KOPT-K1 (cell line): Measurements from ENCODE around the gene EIF4E3.
A peak's percentile ranks its signal among the peaks of the same experiment; 100 is the strongest.

Source experiments
- H3K27ac ChIP-seq: fragments of 200-600 bp; sonication (generic); 2 replicates; pipeline ENCODE4 v1.5.1; 2016; ENCODE audit warnings: antibody characterized with exemption, mild to moderate bottlenecking, low read depth, low read length; ENCODE audit not compliant: poor library complexity, severe bottlenecking
- H3K36me3 ChIP-seq: fragments of 200-600 bp; sonication (generic); 2 replicates; pipeline ENCODE4 v1.5.1; 2017; ENCODE audit warnings: antibody characterized with exemption, mild to moderate bottlenecking, low read length, moderate library complexity; ENCODE audit not compliant: insufficient read depth
- H3K9me3 ChIP-seq: fragments of 200-600 bp; sonication (generic); 2 replicates; pipeline ENCODE4 v1.5.1; 2017; ENCODE audit warnings: antibody characterized with exemption, low read length, mild to moderate bottlenecking; ENCODE audit not compliant: insufficient read depth, poor library complexity, severe bottlenecking

The EIF4E3 gene

DNA sequence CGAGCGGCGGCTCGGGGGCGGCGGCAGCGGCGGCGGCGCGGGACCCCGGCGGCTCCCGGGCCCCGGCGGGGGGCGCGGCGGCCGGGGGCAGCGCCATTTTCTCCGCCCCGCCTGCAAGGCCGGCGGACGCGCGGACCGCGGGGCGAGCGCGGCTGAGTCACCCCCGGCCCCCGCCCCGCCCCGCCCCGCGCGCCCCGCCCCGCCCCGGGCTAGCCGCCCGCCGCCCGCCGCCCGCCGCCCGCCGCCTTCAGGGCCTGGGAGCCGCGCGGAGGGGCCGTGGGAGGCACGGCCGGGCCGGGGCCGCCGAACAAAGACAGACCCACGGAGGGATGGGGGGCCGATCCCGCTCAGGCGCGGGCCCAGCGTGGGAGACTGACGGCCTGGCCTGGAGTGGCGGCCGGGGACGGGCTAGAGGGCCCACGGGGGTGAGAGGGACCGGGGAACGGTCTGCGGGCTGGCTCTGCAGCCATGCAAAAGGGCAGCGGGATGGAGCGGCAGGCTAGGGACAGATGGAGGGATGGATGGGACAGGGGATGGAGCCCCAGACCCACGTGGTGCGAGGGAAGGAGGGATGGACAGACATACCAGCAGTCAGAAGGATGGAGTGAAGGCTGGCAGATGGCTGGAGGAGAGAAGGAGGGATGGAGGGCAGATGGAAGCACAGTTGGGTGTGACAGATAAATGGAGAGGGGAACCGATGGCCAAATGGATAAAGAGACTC lies at the start of gene EIF4E3:
Gene EIF4E3, minus strand, starts transcription at position 132 of the 721 bp plus-strand sequence. Its CDS starts 35 bp downstream, at position 97.
- H3K36me3 ChIP-seq, result no peaks in the 10 kb centered on the region
- peak within 1 kb of the TSS; percentile 11 for H3K27ac ChIP-seq
- no peaks in the 10 kb centered on the region for H3K9me3 ChIP-seq

DNA sequence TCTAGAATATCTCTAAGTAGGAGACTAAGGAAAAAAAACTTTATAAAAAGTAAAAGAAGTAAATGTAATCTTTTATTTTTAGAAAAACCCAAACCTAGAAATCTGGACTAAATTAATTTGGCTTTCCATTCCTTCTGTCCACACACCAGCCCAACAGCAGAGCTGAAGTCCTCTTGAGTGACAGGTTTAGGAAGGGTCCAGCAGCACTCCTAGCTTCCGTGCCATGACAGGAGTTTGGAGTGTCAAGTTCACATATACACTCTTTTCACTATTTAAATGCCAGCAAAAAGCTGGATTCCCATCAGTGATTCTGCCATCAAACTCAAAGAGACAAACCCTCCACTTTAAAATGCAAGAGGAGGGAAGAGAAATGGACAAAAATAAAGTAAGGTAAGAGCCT lies 46.7 kb upstream of the EIF4E3 start:
- no peak overlapping the region for H3K27ac ChIP-seq
- no peaks in the 10 kb centered on the region for H3K9me3 ChIP-seq

DNA sequence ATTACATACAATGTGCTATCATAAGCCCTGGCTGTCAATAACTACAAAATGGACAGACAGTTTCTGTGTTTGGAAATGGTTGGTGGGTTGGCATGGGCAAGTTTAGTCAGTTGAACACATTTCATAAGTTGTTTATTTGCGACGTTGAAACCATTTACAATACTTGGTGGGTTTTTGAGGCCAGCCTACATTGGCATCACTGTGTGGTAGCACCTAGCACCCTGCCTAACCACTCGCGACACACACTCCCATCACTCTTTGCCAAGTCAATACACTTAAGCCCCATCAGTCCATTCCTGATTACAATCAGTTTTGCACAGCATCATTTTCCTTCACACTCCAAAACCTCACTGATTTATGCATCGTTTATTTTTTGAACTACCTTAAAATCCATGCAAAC lies 45.9 kb upstream of the EIF4E3 start:
- no peaks in the 10 kb centered on the region for H3K36me3 ChIP-seq
- no peaks in the 10 kb centered on the region for H3K9me3 ChIP-seq
- H3K27ac ChIP-seq, result no peak overlapping the region

More for the DNA sequence above, 46.7 kb upstream of the EIF4E3 start:
- no peaks in the 10 kb centered on the region for H3K36me3 ChIP-seq

DNA sequence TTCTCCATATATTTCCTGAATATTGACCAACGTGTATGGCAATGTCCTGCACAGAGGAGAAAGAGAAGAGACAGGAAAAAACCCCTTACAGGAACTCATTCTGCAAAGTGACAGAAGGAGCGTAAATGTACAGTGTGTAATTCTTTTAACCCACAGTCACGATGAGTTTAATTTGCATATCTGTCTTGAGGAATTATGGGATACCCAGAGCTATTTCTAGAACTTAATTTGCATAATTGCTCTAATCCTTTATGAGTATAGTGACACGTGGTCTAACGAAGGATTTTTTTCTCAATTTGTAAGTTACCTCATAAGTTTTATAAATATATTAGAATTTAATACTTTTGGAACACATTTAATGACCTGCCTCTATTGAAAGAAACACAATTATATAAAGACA lies 38.2 kb upstream of the EIF4E3 start:
- no peak overlapping the region for H3K27ac ChIP-seq
- no peaks in the 10 kb centered on the region for H3K9me3 ChIP-seq

DNA sequence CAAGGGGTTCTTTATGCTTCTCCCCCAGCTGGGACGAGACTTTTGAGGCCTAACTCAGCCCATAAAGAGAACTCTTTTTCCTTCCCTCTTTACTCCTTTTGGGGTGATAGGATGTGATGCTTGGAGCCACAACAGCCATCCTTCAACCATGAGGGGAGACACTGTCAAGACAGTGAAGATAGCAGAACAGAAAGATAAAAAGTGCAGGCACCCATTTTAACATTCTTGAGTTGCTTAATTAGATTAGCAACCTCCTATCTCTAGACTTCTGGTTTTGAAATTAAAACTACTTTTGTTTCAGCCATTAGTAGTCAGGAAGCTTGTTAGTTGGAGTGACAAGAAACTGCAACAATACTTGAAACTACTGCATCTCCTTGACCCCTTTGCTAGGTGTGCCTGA lies 34.9 kb upstream of the EIF4E3 start:
- Histone ChIP-seq H3K9me3 (no peaks in the 10 kb centered on the region), H3K36me3 (no peaks in the 10 kb centered on the region), H3K27ac (no peak overlapping the region)

More for the DNA sequence above, 38.2 kb upstream of the EIF4E3 start:
- no peaks in the 10 kb centered on the region for H3K36me3 ChIP-seq

DNA sequence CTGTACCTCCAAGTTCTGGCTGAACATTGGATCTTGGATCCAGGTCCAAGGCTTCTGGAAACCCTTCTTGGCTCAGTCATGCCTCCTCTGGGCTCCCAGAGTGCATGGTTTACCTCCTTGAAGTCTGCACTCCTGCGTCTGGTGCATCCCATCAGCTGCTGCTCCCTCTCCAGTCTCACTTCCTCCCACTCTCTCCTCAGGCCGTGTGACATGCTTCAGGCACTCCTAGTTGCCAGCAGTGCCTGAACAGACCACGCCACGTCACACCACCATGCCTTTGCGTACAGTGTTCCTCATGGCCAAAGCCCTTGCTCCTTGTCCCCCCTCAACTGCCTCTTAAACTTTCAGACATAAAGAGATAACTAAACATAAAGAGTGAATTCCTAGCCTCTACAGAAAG lies 34.2 kb upstream of the EIF4E3 start:
- H3K27ac ChIP-seq, result no peak overlapping the region
- H3K36me3 ChIP-seq, result no peaks in the 10 kb centered on the region
- H3K9me3 ChIP-seq, result no peaks in the 10 kb centered on the region

DNA sequence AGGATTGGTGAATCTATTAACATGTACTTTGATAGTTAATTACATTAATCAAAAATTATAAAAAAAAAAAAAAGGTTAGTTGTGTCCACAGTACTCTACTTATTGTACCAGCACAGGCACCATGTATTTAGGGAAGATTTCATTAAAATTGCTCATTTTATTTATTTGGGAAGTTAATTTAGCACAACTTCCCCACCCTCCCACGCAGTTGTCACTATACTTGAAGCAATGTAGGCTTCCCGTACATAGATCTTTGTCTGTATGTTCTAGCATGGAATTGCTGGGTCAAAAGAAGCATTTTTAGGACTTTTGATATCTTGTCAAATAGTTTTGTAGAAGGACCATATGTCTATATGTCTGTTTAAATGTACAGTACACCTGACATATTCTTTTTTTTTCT lies 32.9 kb upstream of the EIF4E3 start:
- Histone ChIP-seq H3K27ac (no peak overlapping the region), H3K36me3 (no peaks in the 10 kb centered on the region), H3K9me3 (peaks cover 3% of the 10 kb centered on the region)

DNA sequence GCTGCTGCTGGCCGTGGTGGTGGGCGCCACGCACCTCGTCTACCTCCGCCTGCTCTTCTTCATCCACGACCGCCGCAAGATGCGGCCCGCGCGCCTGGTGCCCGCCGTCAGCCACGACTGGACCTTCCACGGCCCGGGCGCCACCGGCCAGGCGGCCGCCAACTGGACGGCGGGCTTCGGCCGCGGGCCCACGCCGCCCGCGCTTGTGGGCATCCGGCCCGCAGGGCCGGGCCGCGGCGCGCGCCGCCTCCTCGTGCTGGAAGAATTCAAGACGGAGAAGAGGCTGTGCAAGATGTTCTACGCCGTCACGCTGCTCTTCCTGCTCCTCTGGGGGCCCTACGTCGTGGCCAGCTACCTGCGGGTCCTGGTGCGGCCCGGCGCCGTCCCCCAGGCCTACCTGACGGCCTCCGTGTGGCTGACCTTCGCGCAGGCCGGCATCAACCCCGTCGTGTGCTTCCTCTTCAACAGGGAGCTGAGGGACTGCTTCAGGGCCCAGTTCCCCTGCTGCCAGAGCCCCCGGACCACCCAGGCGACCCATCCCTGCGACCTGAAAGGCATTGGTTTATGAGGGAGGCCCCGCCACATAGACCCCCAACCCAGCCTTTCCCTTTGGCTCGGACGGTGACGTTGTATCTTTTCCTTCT lies 29.5 kb upstream of the EIF4E3 start:
- no peaks in the 10 kb centered on the region for H3K36me3 ChIP-seq

DNA sequence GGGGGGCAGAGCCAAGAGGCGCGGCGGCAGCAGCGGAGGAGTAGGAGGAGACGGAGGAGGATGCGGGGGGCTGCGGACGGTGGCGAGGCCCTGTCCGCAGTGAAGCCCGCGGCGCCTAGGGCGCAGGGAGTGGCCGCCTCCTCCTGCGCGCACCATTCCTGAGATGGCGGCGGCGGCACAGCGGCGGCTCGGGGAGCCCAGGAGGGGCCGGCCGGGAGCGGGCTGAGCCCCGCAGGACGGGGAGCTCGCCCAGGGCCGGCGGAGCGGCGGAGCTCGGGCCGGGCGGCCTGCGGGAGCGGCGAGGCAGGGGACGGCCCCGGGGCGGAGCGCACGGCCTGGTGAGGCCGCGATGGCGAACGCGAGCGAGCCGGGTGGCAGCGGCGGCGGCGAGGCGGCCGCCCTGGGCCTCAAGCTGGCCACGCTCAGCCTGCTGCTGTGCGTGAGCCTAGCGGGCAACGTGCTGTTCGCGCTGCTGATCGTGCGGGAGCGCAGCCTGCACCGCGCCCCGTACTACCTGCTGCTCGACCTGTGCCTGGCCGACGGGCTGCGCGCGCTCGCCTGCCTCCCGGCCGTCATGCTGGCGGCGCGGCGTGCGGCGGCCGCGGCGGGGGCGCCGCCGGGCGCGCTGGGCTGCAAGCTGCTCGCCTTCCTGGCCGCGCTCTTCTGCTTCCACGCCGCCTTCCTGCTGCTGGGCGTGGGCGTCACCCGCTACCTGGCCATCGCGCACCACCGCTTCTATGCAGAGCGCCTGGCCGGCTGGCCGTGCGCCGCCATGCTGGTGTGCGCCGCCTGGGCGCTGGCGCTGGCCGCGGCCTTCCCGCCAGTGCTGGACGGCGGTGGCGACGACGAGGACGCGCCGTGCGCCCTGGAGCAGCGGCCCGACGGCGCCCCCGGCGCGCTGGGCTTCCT lies 28.8 kb upstream of the EIF4E3 start, which contains the start of gene GPR27:
Gene GPR27, plus strand, starts transcription at position 155 of the 909 bp plus-strand sequence. Its CDS starts 195 bp downstream, at position 350.
- Histone ChIP-seq H3K9me3 (peaks cover 8% of the 10 kb centered on the region), H3K36me3 (no peaks in the 10 kb centered on the region), H3K27ac (no peak within 1 kb of the TSS)

More for the DNA sequence above, 29.5 kb upstream of the EIF4E3 start:
- peaks cover 8% of the 10 kb centered on the region for H3K9me3 ChIP-seq
- H3K27ac ChIP-seq, result no peak overlapping the region

DNA sequence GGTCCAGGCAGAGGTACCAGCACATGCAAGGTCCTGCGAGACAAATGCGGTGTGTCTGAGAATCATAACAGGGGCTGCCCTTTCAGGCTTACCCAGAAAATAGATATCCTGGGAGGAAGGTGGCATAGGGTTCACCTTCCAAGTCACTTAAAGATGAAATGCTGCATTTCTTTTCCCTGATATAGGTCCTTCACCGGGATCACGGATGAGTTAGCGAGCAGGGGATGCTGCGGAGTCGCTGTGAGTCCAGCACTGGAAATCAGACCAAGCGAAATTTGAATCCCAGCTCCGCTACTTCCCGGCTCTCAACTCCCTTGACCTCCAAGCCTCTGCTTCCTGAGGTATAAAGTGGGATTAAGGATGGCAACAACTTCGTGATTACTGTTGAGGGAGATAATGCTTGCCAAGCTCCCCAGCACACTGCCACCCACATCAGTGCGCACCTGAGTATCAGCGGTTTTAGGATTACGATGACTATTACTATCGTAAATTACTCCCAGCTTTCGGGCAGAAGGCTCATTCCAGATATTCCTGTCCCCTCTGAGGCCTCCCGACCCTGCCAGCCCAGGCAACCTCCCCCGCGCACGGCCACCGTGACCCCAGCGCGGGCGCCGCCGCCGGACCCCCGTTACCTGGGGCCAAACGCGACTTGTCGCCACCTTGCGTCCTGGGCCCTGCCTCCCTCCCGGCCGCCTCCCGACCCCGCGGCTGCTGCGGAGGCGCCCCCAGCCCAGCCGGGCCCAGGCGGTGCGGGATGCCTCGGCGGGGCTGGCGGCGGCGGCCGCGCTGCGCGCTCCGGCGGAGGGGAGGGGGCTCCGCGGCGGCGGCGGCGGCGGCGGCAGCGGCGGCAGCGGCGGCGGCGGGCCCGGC lies 27.9 kb upstream of the EIF4E3 start:
- Histone ChIP-seq H3K9me3 (peaks cover 8% of the 10 kb centered on the region), H3K27ac (no peak overlapping the region), H3K36me3 (no peaks in the 10 kb centered on the region)

DNA sequence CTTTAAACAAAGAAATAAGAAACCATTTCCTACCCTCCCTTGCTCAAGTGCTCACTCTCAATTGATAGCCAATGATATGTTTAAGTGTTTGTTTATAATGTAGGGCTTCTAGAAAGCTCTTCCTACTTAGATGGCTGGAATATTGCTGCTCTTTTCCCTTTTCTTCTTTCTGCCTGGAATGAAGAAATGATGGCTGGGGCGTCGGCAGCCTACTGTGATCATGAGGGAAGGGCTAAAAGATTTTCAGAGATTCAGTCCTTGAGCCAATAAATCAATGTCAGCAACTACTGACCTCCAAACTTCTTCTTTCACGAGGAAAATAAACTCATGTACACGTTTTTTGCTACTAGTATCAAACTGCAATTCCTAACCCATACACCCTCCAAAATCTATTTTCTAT lies 26.4 kb upstream of the EIF4E3 start:
- no peak overlapping the region for H3K27ac ChIP-seq
- H3K9me3 ChIP-seq, result peaks cover 8% of the 10 kb centered on the region
- H3K36me3 ChIP-seq, result no peaks in the 10 kb centered on the region

DNA sequence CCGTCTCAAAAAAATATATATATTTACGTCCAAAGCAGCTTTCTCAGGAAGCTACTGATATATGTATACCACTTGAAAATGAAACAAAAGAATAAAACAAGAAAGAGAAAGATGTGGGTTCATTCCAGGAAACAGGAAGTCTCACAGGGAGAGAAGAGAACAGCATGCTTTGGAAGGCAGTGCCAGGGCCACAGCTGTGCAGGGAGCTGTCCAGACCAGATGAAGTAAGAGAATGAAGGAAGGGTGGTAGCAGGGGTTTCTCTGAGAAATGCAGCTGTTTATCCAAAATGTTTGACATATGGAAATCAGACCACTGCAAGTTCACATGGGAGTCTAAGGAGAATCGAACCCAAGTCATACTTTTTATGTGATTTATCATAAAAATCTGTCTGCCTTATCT lies 19.5 kb upstream of the EIF4E3 start:
- peaks cover 27% of the 10 kb centered on the region for H3K9me3 ChIP-seq
- H3K36me3 ChIP-seq, result no peaks in the 10 kb centered on the region

DNA sequence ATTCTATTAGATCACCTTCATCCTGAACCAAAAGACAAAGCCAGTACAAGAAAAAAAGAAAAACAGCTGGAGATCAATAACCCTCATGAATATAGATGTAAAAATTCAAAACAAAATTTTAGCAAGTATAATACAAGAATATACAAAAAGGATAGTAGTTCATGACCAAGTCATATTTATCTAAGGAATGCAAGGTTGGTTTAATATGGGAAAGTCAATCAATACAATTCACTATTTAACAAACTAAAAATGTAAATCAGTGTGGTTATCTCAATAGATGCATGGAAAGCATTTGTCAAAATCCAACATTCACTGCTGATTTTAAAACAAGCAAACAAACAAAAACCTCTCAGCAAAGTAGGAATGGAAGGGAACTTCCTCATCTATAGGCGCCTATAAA lies 17.4 kb upstream of the EIF4E3 start:
- peaks cover 31% of the 10 kb centered on the region for H3K9me3 ChIP-seq
- H3K36me3 ChIP-seq, result no peaks in the 10 kb centered on the region
- no peak overlapping the region for H3K27ac ChIP-seq

More for the DNA sequence above, 19.5 kb upstream of the EIF4E3 start:
- H3K27ac ChIP-seq, result no peak overlapping the region

DNA sequence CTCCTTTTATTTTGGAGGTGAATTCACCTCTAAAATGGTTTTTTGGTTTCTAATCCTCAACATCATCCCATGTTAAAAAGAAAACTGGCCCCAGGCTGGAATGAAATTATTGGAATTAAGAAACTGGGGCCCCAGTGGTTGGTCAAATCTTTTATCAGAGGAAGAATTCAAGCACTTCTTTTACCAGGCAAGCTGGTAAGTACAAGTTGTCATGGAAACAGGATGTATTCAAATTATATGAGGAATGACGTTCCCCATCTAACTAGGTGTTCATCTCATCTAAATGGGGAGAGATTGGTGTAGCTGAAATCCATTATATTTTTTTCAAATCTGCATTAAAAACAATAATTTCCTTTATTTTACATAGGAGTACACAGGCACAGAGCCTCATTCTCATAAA lies 9.7 kb upstream of the EIF4E3 start:
- no peaks in the 10 kb centered on the region for H3K36me3 ChIP-seq
- no peak overlapping the region for H3K27ac ChIP-seq
- peaks cover 8% of the 10 kb centered on the region for H3K9me3 ChIP-seq
